HCT116 (cell line): ENCODE measurements around the gene ARHGEF9.

Experiments
- EZH2 ChIP-seq: fragments of 200-600 bp; sonication (generic); IDR thresholded peaks from 2 replicates; pipeline ENCODE4 v1.6.1; 2017; ENCODE audit warnings: antibody characterized with exemption, mixed run types
- EZH2phosphoT487 ChIP-seq: fragments of 200-600 bp; IDR thresholded peaks from 2 replicates; pipeline ENCODE4 v1.6.1; 2018; ENCODE audit warnings: antibody characterized with exemption, borderline replicate concordance
- FOSL1 ChIP-seq: IDR thresholded peaks from 2 replicates; pipeline ENCODE4 v1.6.1; 2012; ENCODE audit warnings: low read depth
- POLR2A ChIP-seq: IDR thresholded peaks from 2 replicates; pipeline ENCODE4 v1.7.0; 2011; ENCODE audit warnings: borderline replicate concordance; ENCODE audit not compliant: insufficient read depth, insufficient read length; ENCODE audit errors: extremely low read depth
- POLR2AphosphoS5 ChIP-seq: IDR thresholded peaks from 2 replicates; pipeline ENCODE4 v1.6.1; 2011; ENCODE audit warnings: mild to moderate bottlenecking, low read depth, low read length, moderate library complexity
- RAD21 ChIP-seq: IDR thresholded peaks from 2 replicates; pipeline ENCODE4 v1.6.1; 2012; ENCODE audit warnings: low read depth, mild to moderate bottlenecking
- SIN3A ChIP-seq: IDR thresholded peaks from 2 replicates; pipeline ENCODE4 v1.6.1; 2012; ENCODE audit warnings: low read depth
- TCF7L2 ChIP-seq: IDR thresholded peaks from 2 replicates; pipeline ENCODE4 v1.7.0; 2011; ENCODE audit warnings: borderline replicate concordance, inconsistent platforms; ENCODE audit not compliant: insufficient read depth, insufficient read length; ENCODE audit errors: extremely low read depth
- YY1 ChIP-seq: IDR thresholded peaks from 2 replicates; pipeline ENCODE4 v1.6.1; 2011; ENCODE audit warnings: low read length, low read depth, moderate library complexity, mild to moderate bottlenecking; ENCODE audit not compliant: insufficient replicate concordance; ENCODE audit errors: extremely low read depth
- ZNF274 ChIP-seq: fragments of 200-500 bp; sonication (Bioruptor generic); IDR thresholded peaks from 2 replicates; pipeline ENCODE4 v1.6.1; 2014; ENCODE audit warnings: mild to moderate bottlenecking, low read depth, low read length, inconsistent platforms
- TF ChIP-seq, protein P1 (sequence below), 3 experiments: fragments of 200-600 bp in 1 of 3; sonication (generic) in 1 of 3; IDR thresholded peaks in 2 of 3; conservative IDR thresholded peaks in 1 of 3; 2 replicates each; pipeline ENCODE4 v1.5.1; 2012 to 2017; ENCODE audit warnings: low read depth in 2 of 3, low read length in 2 of 3, antibody characterized with exemption in 1 of 3, borderline replicate concordance in 1 of 3, control low read depth in 1 of 3, mild to moderate bottlenecking in 1 of 3, mixed read lengths in 1 of 3, mixed run types in 1 of 3, moderate library complexity in 1 of 3; ENCODE audit not compliant: insufficient read depth in 1 of 3
- TF ChIP-seq, protein P2 (sequence below): IDR thresholded peaks from 2 replicates; pipeline ENCODE4 v1.6.1; 2012

DNA sequence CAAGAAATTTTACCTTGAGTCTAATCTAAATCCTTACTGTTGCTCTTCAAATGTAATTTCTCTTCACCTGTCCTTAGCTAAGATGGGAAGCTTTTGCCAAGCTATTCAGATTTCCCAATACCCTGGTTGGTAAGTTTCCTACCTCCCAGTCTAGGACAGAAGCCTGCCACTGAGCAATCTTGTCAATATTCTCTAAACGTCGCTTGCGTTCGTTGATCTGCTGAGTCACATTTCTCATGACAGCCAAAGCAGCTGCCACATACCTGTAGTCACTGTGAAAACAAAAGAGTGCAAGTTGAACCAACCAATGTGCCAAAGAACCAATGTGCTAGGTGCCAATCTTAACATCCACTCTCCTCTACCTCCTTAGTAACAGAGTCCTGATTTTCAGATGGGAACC is 111.1 kb downstream of the ARHGEF9 start:
- TF ChIP-seq ZNF274, result no peak
- no peak for TF ChIP-seq EZH2
- TF ChIP-seq, protein P1, sequence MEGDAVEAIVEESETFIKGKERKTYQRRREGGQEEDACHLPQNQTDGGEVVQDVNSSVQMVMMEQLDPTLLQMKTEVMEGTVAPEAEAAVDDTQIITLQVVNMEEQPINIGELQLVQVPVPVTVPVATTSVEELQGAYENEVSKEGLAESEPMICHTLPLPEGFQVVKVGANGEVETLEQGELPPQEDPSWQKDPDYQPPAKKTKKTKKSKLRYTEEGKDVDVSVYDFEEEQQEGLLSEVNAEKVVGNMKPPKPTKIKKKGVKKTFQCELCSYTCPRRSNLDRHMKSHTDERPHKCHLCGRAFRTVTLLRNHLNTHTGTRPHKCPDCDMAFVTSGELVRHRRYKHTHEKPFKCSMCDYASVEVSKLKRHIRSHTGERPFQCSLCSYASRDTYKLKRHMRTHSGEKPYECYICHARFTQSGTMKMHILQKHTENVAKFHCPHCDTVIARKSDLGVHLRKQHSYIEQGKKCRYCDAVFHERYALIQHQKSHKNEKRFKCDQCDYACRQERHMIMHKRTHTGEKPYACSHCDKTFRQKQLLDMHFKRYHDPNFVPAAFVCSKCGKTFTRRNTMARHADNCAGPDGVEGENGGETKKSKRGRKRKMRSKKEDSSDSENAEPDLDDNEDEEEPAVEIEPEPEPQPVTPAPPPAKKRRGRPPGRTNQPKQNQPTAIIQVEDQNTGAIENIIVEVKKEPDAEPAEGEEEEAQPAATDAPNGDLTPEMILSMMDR (IDR thresholded peaks at IDR 0.05 in 2 of 3, conservative IDR thresholded peaks at IDR 0.05 in 1 of 3; ENCODE audit: borderline replicate concordance in 1 of 3, insufficient read depth in 1 of 3, low read depth in 2 of 3, low read length in 2 of 3), result no peak
- TF ChIP-seq POLR2AphosphoS5, result no peak
- TF ChIP-seq POLR2A, result no peak
- no peak for TF ChIP-seq RAD21
- TF ChIP-seq EZH2phosphoT487, result no peak
- TF ChIP-seq YY1, result no peak
- TF ChIP-seq SIN3A, result no peak
- TF ChIP-seq FOSL1, result no peak
- no peak for TF ChIP-seq TCF7L2
- TF ChIP-seq, protein P2, sequence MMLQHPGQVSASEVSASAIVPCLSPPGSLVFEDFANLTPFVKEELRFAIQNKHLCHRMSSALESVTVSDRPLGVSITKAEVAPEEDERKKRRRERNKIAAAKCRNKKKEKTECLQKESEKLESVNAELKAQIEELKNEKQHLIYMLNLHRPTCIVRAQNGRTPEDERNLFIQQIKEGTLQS, result no peak
